Astrocyte (in vitro differentiated cells and primary cell): Measurements from ENCODE around the gene FADS2. TPM values are rescaled to one million over a fixed set of nuclear protein-coding genes. Genes with fewer than 3 reads are reported as not detected.

Experiments
- DNase-seq: peaks from one replicate; pipeline ENCODE4 v3.0.0-alpha.2; 2010; ENCODE audit warnings: low read depth
- FAIRE-seq: peaks from 2 replicates; lab custom pipeline; 2011; peaks lifted over from hg19 to GRCh38; lab: Jason Lieb, UNC
- H2AFZ ChIP-seq: 2 replicates; pipeline ENCODE4 v1.6.0; 2012; ENCODE audit warnings: low read depth, low read length, inconsistent platforms
- H3K27ac ChIP-seq: 2 replicates; pipeline ENCODE4 v1.5.1; 2011; ENCODE audit warnings: low read depth, low read length, inconsistent platforms
- H3K27me3 ChIP-seq: 2 replicates; pipeline ENCODE4 v1.6.0; 2011; ENCODE audit warnings: low read length, inconsistent platforms; ENCODE audit not compliant: insufficient read depth
- H3K36me3 ChIP-seq: 2 replicates; pipeline ENCODE4 v1.5.1; 2011; ENCODE audit warnings: low read length, inconsistent platforms; ENCODE audit not compliant: insufficient read depth
- H3K4me1 ChIP-seq: 2 replicates; pipeline ENCODE4 v1.5.1; 2011; ENCODE audit warnings: low read length, inconsistent platforms; ENCODE audit not compliant: insufficient read depth
- H3K4me2 ChIP-seq: 2 replicates; pipeline ENCODE4 v1.6.0; 2012; ENCODE audit warnings: low read length, inconsistent platforms
- H3K4me3 ChIP-seq: 2 replicates; pipeline ENCODE4 v1.5.1; 2011; ENCODE audit warnings: low read depth, mild to moderate bottlenecking, low read length, inconsistent platforms; ENCODE audit not compliant: insufficient read depth
- H3K79me2 ChIP-seq: 2 replicates; pipeline ENCODE4 v1.6.0; 2012; ENCODE audit warnings: mild to moderate bottlenecking, low read length, inconsistent platforms; ENCODE audit not compliant: insufficient read depth
- H3K9ac ChIP-seq: 2 replicates; pipeline ENCODE4 v1.6.0; 2012; ENCODE audit warnings: mild to moderate bottlenecking, low read length, inconsistent platforms
- H3K9me3 ChIP-seq: 2 replicates; pipeline ENCODE4 v1.5.1; 2012; ENCODE audit warnings: low read depth, mild to moderate bottlenecking, low read length, inconsistent platforms; ENCODE audit not compliant: insufficient read depth
- H4K20me1 ChIP-seq: 2 replicates; pipeline ENCODE4 v1.6.0; 2012; ENCODE audit warnings: low read length, inconsistent platforms; ENCODE audit not compliant: insufficient read depth
- H3K27ac Mint-ChIP-seq: one replicate; pipeline ENCODE4 v1.8.0; 2021; ENCODE audit warnings: mild to moderate bottlenecking, mixed read lengths; ENCODE audit not compliant: unreplicated experiment
- H3K27me3 Mint-ChIP-seq: one replicate; pipeline ENCODE4 v1.8.0; 2021; ENCODE audit warnings: low read depth, mixed read lengths; ENCODE audit not compliant: unreplicated experiment
- H3K36me3 Mint-ChIP-seq: one replicate; pipeline ENCODE4 v1.8.0; 2021; ENCODE audit warnings: low read depth, mixed read lengths; ENCODE audit not compliant: unreplicated experiment
- H3K4me1 Mint-ChIP-seq: one replicate; pipeline ENCODE4 v1.8.0; 2021; ENCODE audit warnings: low read depth, mixed read lengths; ENCODE audit not compliant: unreplicated experiment
- H3K4me3 Mint-ChIP-seq: one replicate; pipeline ENCODE4 v1.8.0; 2021; ENCODE audit warnings: mild to moderate bottlenecking, moderate library complexity, mixed read lengths; ENCODE audit not compliant: unreplicated experiment
- H3K9me3 Mint-ChIP-seq: one replicate; pipeline ENCODE4 v1.8.0; 2021; ENCODE audit warnings: mild to moderate bottlenecking, mixed read lengths; ENCODE audit not compliant: unreplicated experiment
- CTCF ChIP-seq: IDR thresholded peaks from 2 replicates; pipeline ENCODE4 v1.5.1; 2011; ENCODE audit warnings: low read depth, mild to moderate bottlenecking, inconsistent platforms, low read length, moderate library complexity; ENCODE audit not compliant: insufficient read depth
- EZH2 ChIP-seq: IDR thresholded peaks from 2 replicates; pipeline ENCODE4 v1.6.1; 2012; ENCODE audit warnings: mild to moderate bottlenecking, low read length, inconsistent platforms; ENCODE audit not compliant: insufficient read depth
- total RNA-seq: library from RNA; stranded (reverse); gene quantifications from 2 replicates; pipeline ENCODE4 v1.2.1, GENCODE V29; 2021

The FADS2 gene
- total RNA-seq, 1 donor from 2014 or later: 287 TPM

GRCh38 chr11:61887839-61888494 is 59.9 kb downstream of the FADS2 start:
- peaks cover 27% of the 10 kb centered on the region for H3K4me1 ChIP-seq
- H3K4me3 ChIP-seq: no peak overlapping the region
- peak overlapping the region; percentile 45 for H3K4me2 ChIP-seq
- FAIRE-seq (no peak), DNase-seq (peak; percentile 88)
- Mint-ChIP-seq H3K36me3 (peaks cover 13% of the 10 kb centered on the region), H3K9me3 (no peaks in the 10 kb centered on the region), H3K4me1 (peaks cover 6% of the 10 kb centered on the region), H3K4me3 (no peak overlapping the region), H3K27me3 (peaks cover 3% of the 10 kb centered on the region), H3K27ac (no peak overlapping the region)
- H3K9ac ChIP-seq: peak overlapping the region; percentile 22
- H3K27ac ChIP-seq: peak overlapping the region; percentile 40
- H3K9me3 ChIP-seq: no peaks in the 10 kb centered on the region
- H3K36me3 ChIP-seq: no peaks in the 10 kb centered on the region
- peaks cover 36% of the 10 kb centered on the region for H4K20me1 ChIP-seq
- H3K27me3 ChIP-seq: no peaks in the 10 kb centered on the region
- TF ChIP-seq CTCF (no peak), EZH2 (no peak)
- H3K79me2 ChIP-seq: peaks cover 52% of the 10 kb centered on the region
- H2AFZ ChIP-seq: no peak overlapping the region

- Histone ChIP-seq H4K20me1 (peaks cover 30% of the 10 kb centered on the region), H3K9ac (no peak overlapping the region), H3K79me2 (peaks cover 47% of the 10 kb centered on the region), H3K4me3 (no peak overlapping the region), H2AFZ (no peak overlapping the region), H3K4me2 (peak overlapping the region; percentile 45), H3K27ac (peak overlapping the region; percentile 40), H3K4me1 (peaks cover 27% of the 10 kb centered on the region), H3K27me3 (no peaks in the 10 kb centered on the region), H3K36me3 (no peaks in the 10 kb centered on the region), H3K9me3 (no peaks in the 10 kb centered on the region)
- Mint-ChIP-seq H3K4me3 (no peak overlapping the region), H3K9me3 (no peaks in the 10 kb centered on the region), H3K27ac (no peak overlapping the region), H3K4me1 (peaks cover 6% of the 10 kb centered on the region), H3K36me3 (peaks cover 13% of the 10 kb centered on the region), H3K27me3 (peaks cover 3% of the 10 kb centered on the region)
- TF ChIP-seq EZH2 (no peak), CTCF (no peak)
- FAIRE-seq (no peak), DNase-seq (no peak)
Measured at GRCh38 chr11:61888590-61888989, 60.5 kb downstream of the FADS2 start.

- H3K4me1 Mint-ChIP-seq: peaks cover 6% of the 10 kb centered on the region
- no peak for DNase-seq
- Histone ChIP-seq H3K4me2 (peak overlapping the region; percentile 98), H3K36me3 (no peaks in the 10 kb centered on the region), H3K9me3 (no peaks in the 10 kb centered on the region), H3K79me2 (peaks cover 40% of the 10 kb centered on the region), H2AFZ (no peak overlapping the region), H3K4me3 (no peak overlapping the region), H3K9ac (no peak overlapping the region), H3K27ac (no peak overlapping the region), H3K27me3 (no peaks in the 10 kb centered on the region), H3K4me1 (peaks cover 27% of the 10 kb centered on the region), H4K20me1 (peaks cover 19% of the 10 kb centered on the region)
- no peak overlapping the region for H3K27ac Mint-ChIP-seq
- no peak for TF ChIP-seq CTCF
- TF ChIP-seq EZH2: no peak
- no peaks in the 10 kb centered on the region for H3K9me3 Mint-ChIP-seq
- no peak for FAIRE-seq
- H3K36me3 Mint-ChIP-seq: peaks cover 13% of the 10 kb centered on the region
- H3K27me3 Mint-ChIP-seq: no peaks in the 10 kb centered on the region
- peak overlapping the region; percentile 87 for H3K4me3 Mint-ChIP-seq
Measured at GRCh38 chr11:61889831-61890230, 61.7 kb downstream of the FADS2 start.
